IgD-negative memory B cell (primary cell): ENCODE measurements around the gene FAM200B. TPM values are rescaled to one million over a fixed set of nuclear protein-coding genes. Genes with fewer than 3 reads are reported as not detected.
"Not testable (repeated sequence)": the region's sequence is repeated elsewhere in the genome, so short reads cannot be mapped to it uniquely, and the experiment has no call there.

Source experiments
- H3K27ac Mint-ChIP-seq, 3 donors: one replicate each; pipeline ENCODE4 v1.8.0; 2020 to 2022; ENCODE audit warnings: mild to moderate bottlenecking in 3 of 3, mixed read lengths in 3 of 3, moderate library complexity in 1 of 3
- H3K27me3 Mint-ChIP-seq: one replicate; pipeline ENCODE4 v1.8.0; 2021; ENCODE audit warnings: mixed read lengths
- H3K36me3 Mint-ChIP-seq: one replicate; pipeline ENCODE4 v1.8.0; 2020; ENCODE audit warnings: mild to moderate bottlenecking, mixed read lengths
- H3K4me1 Mint-ChIP-seq, 3 donors: one replicate each; pipeline ENCODE4 v1.8.0; 2020 to 2022; ENCODE audit warnings: mixed read lengths in 3 of 3, mild to moderate bottlenecking in 1 of 3
- H3K4me3 Mint-ChIP-seq, 4 donors: one replicate each; pipeline ENCODE4 v1.8.0; 2020 to 2022; ENCODE audit warnings: mild to moderate bottlenecking in 4 of 4, mixed read lengths in 4 of 4, moderate library complexity in 3 of 4
- H3K9me3 Mint-ChIP-seq, 3 donors: one replicate each; pipeline ENCODE4 v1.8.0; 2020 to 2021; ENCODE audit warnings: mixed read lengths in 3 of 3, mild to moderate bottlenecking in 1 of 3
- polyA plus RNA-seq: library from polyadenylated mRNA; unstranded; fragments of 300-500 nt; fragmentation: Illumina TruSeq; gene quantifications from one replicate; pipeline ENCODE4 v1.2.3, GENCODE V29; 2021

Gene FAM200B
- polyA plus RNA-seq, 1 donor from 2014 or later, result 39.5 TPM

DNA sequence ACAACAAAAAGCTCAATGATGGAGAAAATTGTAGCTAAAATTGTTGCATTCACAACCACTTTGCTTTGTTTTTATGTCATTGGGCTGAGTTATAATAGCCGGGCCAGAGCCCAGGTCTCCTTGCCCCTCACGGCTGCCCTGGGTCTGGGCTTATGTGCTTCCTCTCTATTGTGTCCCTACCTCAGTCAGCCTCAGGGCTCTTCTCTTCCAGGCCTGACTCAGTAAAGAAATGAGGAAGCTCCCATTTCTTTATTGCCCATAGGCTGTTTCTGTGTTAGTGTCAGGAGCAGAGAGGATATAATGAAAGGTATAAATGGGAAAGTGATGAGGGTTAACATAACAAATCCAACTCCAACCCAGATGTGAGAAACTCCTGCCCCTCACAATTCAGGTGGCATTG lies 39.2 kb downstream of the FAM200B start:
- peaks cover 2% of the 10 kb centered on the region for H3K27me3 Mint-ChIP-seq
- H3K27ac Mint-ChIP-seq, result no peak overlapping the region
- H3K9me3 Mint-ChIP-seq, result no peaks in the 10 kb centered on the region
- H3K36me3 Mint-ChIP-seq, result no peaks in the 10 kb centered on the region
- H3K4me3 Mint-ChIP-seq, result no peak overlapping the region
- no peaks in the 10 kb centered on the region for H3K4me1 Mint-ChIP-seq

DNA sequence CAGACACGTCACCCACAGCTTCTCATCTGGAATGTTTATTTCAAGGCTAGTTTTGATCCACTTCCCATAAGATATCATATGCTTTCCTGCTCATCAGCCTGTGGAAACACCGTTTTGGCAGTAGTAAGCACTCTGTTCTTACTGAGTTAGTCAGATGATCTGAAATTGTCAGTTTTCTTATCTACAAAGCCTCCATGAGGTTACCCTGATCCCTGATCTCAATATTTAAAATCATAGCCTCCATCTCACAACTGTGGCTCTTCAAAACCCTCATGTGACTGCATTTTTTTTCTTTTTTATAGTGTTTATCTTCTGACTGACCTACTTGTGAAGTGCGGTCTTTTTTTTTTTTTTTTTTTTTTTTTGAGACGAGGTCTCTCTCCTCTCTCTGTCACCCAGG lies 44.0 kb downstream of the FAM200B start:
- H3K27me3 Mint-ChIP-seq, result no peaks in the 10 kb centered on the region
- no peaks in the 10 kb centered on the region for H3K36me3 Mint-ChIP-seq
- H3K27ac Mint-ChIP-seq, result no peak overlapping the region
- H3K9me3 Mint-ChIP-seq, result no peaks in the 10 kb centered on the region
- no peak overlapping the region for H3K4me3 Mint-ChIP-seq
- no peaks in the 10 kb centered on the region for H3K4me1 Mint-ChIP-seq

DNA sequence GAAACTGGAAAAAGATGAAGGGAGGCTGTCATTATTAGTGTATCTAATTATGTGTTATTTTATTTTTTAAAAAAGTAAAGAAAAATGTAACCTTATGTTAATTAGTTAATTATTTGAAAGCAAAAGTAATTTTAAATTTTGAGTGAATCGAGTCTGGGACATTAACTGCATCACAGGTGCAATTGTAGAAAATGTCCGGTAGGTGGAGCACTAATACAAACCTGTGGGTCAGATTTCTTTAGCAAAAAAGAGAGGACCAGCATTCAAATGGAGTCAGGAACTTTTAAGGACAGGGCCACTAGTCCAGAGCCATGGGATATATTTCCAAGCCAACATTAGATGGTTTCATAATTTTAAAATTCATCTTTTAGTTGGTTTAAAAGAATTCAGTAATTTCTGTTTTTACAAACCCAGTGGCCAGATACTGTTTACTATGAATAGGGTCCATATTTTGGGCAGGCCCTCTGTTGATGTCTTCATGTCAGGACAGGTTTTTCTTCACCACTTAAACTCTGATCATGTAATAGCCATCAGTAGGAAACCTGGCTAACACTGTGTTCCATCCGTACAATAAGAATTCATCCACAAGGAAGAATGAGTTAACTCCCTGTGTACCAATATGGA lies 48.4 kb downstream of the FAM200B start:
- Mint-ChIP-seq H3K27ac (no peak overlapping the region), H3K9me3 (no peaks in the 10 kb centered on the region), H3K4me3 (no peak overlapping the region), H3K36me3 (no peaks in the 10 kb centered on the region), H3K27me3 (peaks cover under 1% of the 10 kb centered on the region), H3K4me1 (peaks cover 0 to 1% (median 0%) of the 10 kb centered on the region in 3 donors)

DNA sequence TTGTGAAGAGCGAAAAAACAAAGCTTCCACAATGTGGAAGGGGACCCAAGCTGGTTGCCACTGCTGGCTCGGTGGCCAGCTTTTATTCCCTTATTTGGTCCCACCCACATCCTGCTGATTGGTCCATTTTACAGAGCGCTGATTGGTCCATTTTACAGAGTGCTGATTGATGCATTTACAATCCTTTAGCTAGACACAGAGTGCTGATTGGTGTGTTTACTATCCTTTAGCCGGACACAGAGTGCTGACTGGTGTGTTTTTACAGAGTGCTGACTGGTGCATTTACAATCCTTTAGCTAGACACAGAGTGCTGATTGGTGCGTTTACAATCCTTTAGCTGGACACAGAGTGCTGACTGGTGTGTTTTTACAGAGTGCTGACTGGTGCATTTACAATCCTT lies 51.4 kb downstream of the FAM200B start:
- H3K9me3 Mint-ChIP-seq, H3K27ac Mint-ChIP-seq, H3K27me3 Mint-ChIP-seq, H3K4me1 Mint-ChIP-seq, H3K4me3 Mint-ChIP-seq, H3K36me3 Mint-ChIP-seq: not testable (repeated sequence)

DNA sequence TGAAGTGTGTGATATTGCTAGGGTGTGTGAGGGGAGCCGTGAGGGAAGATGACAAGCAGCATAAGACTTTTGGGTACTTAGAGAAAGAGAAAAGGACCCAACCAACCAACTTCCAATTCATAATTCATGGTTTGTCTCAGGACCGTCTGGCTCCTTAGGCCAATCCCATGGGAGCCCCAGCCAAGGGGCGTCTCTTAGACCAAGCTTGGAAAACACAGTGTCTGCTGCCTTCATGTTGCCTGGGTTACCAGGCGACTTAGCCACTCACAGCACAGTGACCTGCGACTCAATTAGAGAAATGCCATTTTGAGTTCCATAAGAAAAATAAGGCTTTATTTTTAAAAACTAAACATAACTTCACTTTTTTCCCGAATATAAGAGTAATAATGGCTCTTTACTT lies 53.9 kb downstream of the FAM200B start:
- H3K27ac Mint-ChIP-seq, result no peak overlapping the region
- H3K27me3 Mint-ChIP-seq, result peaks cover 7% of the 10 kb centered on the region
- peaks cover 1% of the 10 kb centered on the region for H3K36me3 Mint-ChIP-seq
- no peak overlapping the region for H3K4me3 Mint-ChIP-seq
- peaks cover 0 to 4% (median 2%) of the 10 kb centered on the region in 3 donors for H3K4me1 Mint-ChIP-seq
- H3K9me3 Mint-ChIP-seq, result no peaks in the 10 kb centered on the region

DNA sequence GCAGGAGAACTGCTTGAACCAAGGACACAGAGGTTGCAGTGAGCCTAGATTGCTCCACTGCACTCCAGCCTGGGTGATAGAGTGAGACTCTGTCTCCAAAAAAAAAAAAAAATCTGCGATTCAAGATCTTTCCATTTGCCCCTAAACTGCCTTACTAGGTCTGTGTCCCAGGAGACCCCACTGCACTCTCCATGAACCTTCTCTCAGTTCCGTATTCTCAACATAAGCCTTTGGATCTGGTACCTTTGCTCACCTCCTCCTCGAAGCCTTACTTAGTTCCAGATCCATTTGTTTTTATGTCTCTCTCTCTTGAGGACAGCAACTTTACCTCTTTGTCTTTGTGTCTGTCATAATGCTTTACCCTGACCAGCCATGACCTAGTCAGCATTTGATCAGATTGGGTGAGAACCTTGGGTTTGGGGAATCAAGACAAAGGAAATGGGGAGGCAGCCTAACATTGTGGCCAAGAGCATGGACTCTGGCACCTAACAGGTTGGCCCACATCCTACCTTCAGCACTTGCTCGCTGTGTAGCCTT lies 55.0 kb downstream of the FAM200B start:
- Mint-ChIP-seq H3K4me1 (peaks cover 0 to 4% (median 2%) of the 10 kb centered on the region in 3 donors), H3K27me3 (peaks cover 7% of the 10 kb centered on the region), H3K4me3 (no peak overlapping the region), H3K9me3 (peaks cover 0 to 3% (median 0%) of the 10 kb centered on the region in 3 donors), H3K36me3 (peaks cover 1% of the 10 kb centered on the region), H3K27ac (no peak overlapping the region)

DNA sequence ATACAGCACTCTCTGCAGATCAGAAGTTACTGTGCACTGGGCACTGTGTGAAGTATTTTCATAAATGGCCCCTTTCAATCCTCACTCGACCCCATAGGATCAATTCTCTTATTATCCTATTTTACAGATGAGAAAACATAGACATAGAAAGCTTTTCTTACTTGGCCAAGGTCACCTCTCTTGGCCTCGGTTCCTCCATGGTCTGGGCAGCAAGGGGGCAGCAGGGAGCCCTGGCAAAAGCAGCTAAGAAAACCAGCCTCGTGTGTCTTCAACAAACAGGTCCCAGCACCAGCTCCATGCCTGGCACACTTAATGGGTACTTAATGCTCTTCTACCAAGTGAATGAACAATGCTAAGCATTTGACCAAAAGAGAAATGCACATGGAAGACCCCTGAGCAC lies 55.6 kb downstream of the FAM200B start:
- Mint-ChIP-seq H3K36me3 (peaks cover 1% of the 10 kb centered on the region), H3K27ac (no peak overlapping the region), H3K4me3 (no peak overlapping the region), H3K9me3 (peaks cover 0 to 6% (median 4%) of the 10 kb centered on the region in 3 donors), H3K4me1 (peaks cover 0 to 4% (median 2%) of the 10 kb centered on the region in 3 donors), H3K27me3 (peaks cover 7% of the 10 kb centered on the region)

DNA sequence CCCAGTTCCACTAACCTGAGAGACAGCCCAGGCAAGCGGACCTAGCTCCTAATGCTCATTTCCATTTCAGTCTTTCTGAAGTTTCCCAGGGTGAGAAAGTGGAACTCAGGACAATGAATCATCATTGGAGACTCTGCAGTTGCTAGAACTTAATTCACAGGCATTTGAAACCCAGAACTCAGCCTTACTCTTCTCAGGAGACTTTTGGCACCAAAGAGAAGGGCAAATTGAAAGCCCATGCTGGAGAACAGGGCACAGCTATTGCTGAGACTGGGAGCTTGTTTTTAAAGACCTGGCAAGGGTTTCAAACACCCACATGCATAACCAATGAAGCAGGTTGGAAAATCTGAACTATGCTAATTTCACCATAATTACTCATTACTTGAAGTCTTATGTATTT lies 57.2 kb downstream of the FAM200B start:
- Mint-ChIP-seq H3K36me3 (peaks cover 1% of the 10 kb centered on the region), H3K27me3 (peaks cover 7% of the 10 kb centered on the region), H3K9me3 (peaks cover 0 to 14% (median 8%) of the 10 kb centered on the region in 3 donors), H3K27ac (no peak overlapping the region), H3K4me1 (peaks cover 0 to 4% (median 3%) of the 10 kb centered on the region in 3 donors), H3K4me3 (no peak overlapping the region)

Other genes with a start within 250 kb of the FAM200B start
- not detected for gene CC2D2A, start 211.9 kb upstream of the FAM200B start, polyA plus RNA-seq
- 53.0 TPM for gene FBXL5, start 26.5 kb upstream of the FAM200B start, polyA plus RNA-seq
- gene BST1, start 21.2 kb downstream of the FAM200B start, polyA plus RNA-seq, result 0.21 TPM
- gene CD38, start 96.5 kb downstream of the FAM200B start, polyA plus RNA-seq, result 20.9 TPM